A673 (cell line): Measurements from ENCODE around the gene MDK. TPM values are rescaled to one million over a fixed set of nuclear protein-coding genes. Genes with fewer than 3 reads are reported as not detected.

Experiments
- BruUV-seq: library from RNA; stranded (reverse); fragments of 400-500 nt; replicated peaks from 2 replicates; lab custom pipeline; 2021; lab: Mats Ljungman, UMichigan
- CTCF ChIA-PET: fragments of 300-600 bp; sonication (Branson Sonifier 250); formaldehyde crosslinking; loops from one replicate; lab custom pipeline; 2022; ENCODE audit warnings: antibody characterized with exemption; lab: Charles Lee
- POLR2A ChIA-PET: fragments of 300-600 bp; sonication (Branson Sonifier 250); formaldehyde crosslinking; loops from one replicate; lab custom pipeline; 2022; ENCODE audit warnings: antibody characterized with exemption; ENCODE audit not compliant: low non-redundant PET; lab: Charles Lee
- DNase-seq: peaks from one replicate; pipeline ENCODE4 v3.0.0-alpha.2; 2015; ENCODE audit warnings: low spot score
- H3K27ac ChIP-seq: fragments of 200-600 bp; sonication (generic); 2 replicates; pipeline ENCODE4 v1.5.1; 2016; ENCODE audit warnings: mixed run types, low read depth, mild to moderate bottlenecking, mixed read lengths, antibody characterized with exemption, low read length; ENCODE audit not compliant: poor library complexity, severe bottlenecking
- H3K27me3 ChIP-seq: fragments of 200-600 bp; sonication (generic); replicated peaks from 2 replicates; pipeline ENCODE4 v1.6.1; 2017; ENCODE audit warnings: mixed run types, low read depth, mild to moderate bottlenecking, mixed read lengths, antibody characterized with exemption, low read length; ENCODE audit not compliant: insufficient read depth, poor library complexity
- H3K36me3 ChIP-seq: fragments of 200-600 bp; sonication (generic); 2 replicates; pipeline ENCODE4 v1.6.1; 2016; ENCODE audit warnings: mixed run types, mild to moderate bottlenecking, mixed read lengths, antibody characterized with exemption, low read length; ENCODE audit not compliant: insufficient read depth, poor library complexity, severe bottlenecking
- H3K4me1 ChIP-seq: fragments of 200-600 bp; sonication (generic); 2 replicates; pipeline ENCODE4 v1.6.1; 2017; ENCODE audit warnings: mixed run types, mild to moderate bottlenecking, mixed read lengths, antibody characterized with exemption, low read length; ENCODE audit not compliant: insufficient read depth, poor library complexity, severe bottlenecking
- H3K4me3 ChIP-seq: fragments of 200-600 bp; sonication (generic); 2 replicates; pipeline ENCODE4 v1.5.1; 2016; ENCODE audit warnings: low read depth, mixed run types, mild to moderate bottlenecking, mixed read lengths, low read length; ENCODE audit not compliant: poor library complexity, severe bottlenecking
- H3K9me3 ChIP-seq: fragments of 200-600 bp; sonication (generic); 2 replicates; pipeline ENCODE4 v1.6.1; 2016; ENCODE audit warnings: mixed run types, low read depth, mild to moderate bottlenecking, mixed read lengths, antibody characterized with exemption, low read length; ENCODE audit not compliant: poor library complexity, severe bottlenecking
- CTCF ChIP-seq: fragments of 300-800, 200-600 bp; sonication (generic); conservative IDR thresholded peaks from 2 replicates; pipeline ENCODE4 v1.5.1; 2017; ENCODE audit warnings: low read depth, mild to moderate bottlenecking, antibody characterized with exemption, low read length, moderate library complexity, mixed read lengths
- EZH2 ChIP-seq: fragments of 200-600 bp; sonication (generic); IDR thresholded peaks from 2 replicates; pipeline ENCODE4 v1.6.1; 2017; ENCODE audit warnings: borderline replicate concordance, low read depth, mild to moderate bottlenecking, mixed read lengths, antibody characterized with exemption, low read length; ENCODE audit not compliant: poor library complexity, severe bottlenecking
- intact Hi-C: fragments of 100-400 bp; cut with micrococcal nuclease; formaldehyde crosslinking; loops from one replicate; pipeline ENCODE4 v1.10.0; 2022; ENCODE audit not compliant: unreplicated experiment
- total RNA-seq: library from RNA; stranded (reverse); gene quantifications from 2 replicates; pipeline ENCODE4 v1.2.3, GENCODE V29; 2021

MDK gene
- total RNA-seq, 1 experiment from 2014 or later = 252 TPM

GRCh38 chr11:46337626-46338345, 43.7 kb upstream of the MDK start:
- Histone ChIP-seq H3K4me3 (no peak overlapping the region), H3K27ac (no peak overlapping the region), H3K27me3 (peaks cover 10% of the 10 kb centered on the region), H3K4me1 (peaks cover 45% of the 10 kb centered on the region), H3K9me3 (no peaks in the 10 kb centered on the region), H3K36me3 (no peaks in the 10 kb centered on the region)
- ChIA-PET CTCF (interaction anchor here (0.9 to 1.0 kb wide), 2 partner anchors 10 to 14 kb away, joined by 3 to 4 read pairs; partner anchors contain the start of gene DGKZ), POLR2A (no interaction called here)
- no peak for DNase-seq
- intact Hi-C loops = no loop called here
- BruUV-seq = no TSS peak
- TF ChIP-seq CTCF = no peak
- no peak for TF ChIP-seq EZH2

GRCh38 chr11:46338636-46338987, 42.9 kb upstream of the MDK start:
- BruUV-seq = no TSS peak
- ChIA-PET CTCF (interaction anchor here (0.8 to 1.0 kb wide), 3 partner anchors 9 to 14 kb away, joined by 3 to 10 read pairs (median 4); partner anchors contain the start of gene DGKZ), POLR2A (no interaction called here)
- intact Hi-C loops = no loop called here
- Histone ChIP-seq H3K4me1 (peaks cover 45% of the 10 kb centered on the region), H3K36me3 (no peaks in the 10 kb centered on the region), H3K27me3 (peaks cover 2% of the 10 kb centered on the region), H3K9me3 (no peaks in the 10 kb centered on the region), H3K4me3 (no peak overlapping the region), H3K27ac (peak overlapping the region; percentile 5)
- TF ChIP-seq EZH2 (no peak), CTCF (no peak)
- DNase-seq = no peak

- Histone ChIP-seq H3K36me3 (no peaks in the 10 kb centered on the region), H3K27me3 (no peaks in the 10 kb centered on the region), H3K9me3 (no peaks in the 10 kb centered on the region), H3K4me1 (peaks cover 48% of the 10 kb centered on the region), H3K27ac (peak overlapping the region; percentile 5), H3K4me3 (no peak overlapping the region)
- CTCF ChIA-PET = interaction anchor here (0.8 kb wide), 1 partner anchor 13 kb away, joined by 10 read pairs; no protein-coding TSS in a partner anchor
- DNase-seq = peak; percentile 89
- no peak for TF ChIP-seq EZH2
- no peak for TF ChIP-seq CTCF
- POLR2A ChIA-PET = no interaction called here
- no TSS peak for BruUV-seq
- intact Hi-C loops = no loop called here
Observed at GRCh38 chr11:46338988-46339666, 42.3 kb upstream of the MDK start.
